ENCODE results near the gene TTC7B.

DNA sequence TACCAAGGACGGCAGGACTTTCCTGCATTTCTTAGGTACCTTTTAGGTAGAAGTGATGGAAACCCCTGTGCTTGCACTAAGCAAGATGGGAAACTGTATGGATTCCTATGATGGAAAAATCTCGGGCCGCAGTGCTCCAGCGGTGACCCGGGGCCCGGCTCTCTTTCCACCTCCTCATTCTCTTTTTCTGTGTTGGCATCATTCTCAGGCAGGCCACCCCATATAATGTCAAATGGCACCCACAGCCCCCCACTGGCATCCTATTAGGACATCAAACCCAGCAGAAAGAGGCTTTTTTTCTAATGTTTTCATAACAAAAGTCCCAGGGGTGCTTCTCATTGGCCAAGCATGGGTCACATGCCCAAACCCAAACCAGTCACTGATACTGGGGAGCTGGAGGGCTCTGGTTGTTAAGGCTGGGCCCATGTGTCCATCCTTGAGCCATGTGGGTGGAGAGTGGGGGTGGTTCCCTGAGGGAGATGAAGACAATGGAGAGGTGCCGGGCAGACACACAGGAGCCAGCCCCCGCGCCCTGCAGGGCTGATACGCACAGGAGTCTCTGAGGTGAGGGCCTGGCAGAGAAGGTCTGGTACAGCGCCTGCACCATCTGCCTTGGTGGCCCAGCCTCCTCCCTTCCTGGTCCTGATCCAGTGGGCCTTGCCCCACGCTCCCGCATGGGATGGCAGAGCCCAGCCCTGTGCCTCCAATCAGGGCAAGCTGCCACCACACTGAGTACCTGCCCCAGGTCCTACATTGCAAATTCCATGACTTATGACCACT lies 277.3 kb downstream of the TTC7B start:
- TF ChIP-seq, protein P1, sequence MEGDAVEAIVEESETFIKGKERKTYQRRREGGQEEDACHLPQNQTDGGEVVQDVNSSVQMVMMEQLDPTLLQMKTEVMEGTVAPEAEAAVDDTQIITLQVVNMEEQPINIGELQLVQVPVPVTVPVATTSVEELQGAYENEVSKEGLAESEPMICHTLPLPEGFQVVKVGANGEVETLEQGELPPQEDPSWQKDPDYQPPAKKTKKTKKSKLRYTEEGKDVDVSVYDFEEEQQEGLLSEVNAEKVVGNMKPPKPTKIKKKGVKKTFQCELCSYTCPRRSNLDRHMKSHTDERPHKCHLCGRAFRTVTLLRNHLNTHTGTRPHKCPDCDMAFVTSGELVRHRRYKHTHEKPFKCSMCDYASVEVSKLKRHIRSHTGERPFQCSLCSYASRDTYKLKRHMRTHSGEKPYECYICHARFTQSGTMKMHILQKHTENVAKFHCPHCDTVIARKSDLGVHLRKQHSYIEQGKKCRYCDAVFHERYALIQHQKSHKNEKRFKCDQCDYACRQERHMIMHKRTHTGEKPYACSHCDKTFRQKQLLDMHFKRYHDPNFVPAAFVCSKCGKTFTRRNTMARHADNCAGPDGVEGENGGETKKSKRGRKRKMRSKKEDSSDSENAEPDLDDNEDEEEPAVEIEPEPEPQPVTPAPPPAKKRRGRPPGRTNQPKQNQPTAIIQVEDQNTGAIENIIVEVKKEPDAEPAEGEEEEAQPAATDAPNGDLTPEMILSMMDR (IDR thresholded peaks at IDR 0.05), result no peak
- TF ChIP-seq POLR2A (IDR thresholded peaks at IDR 0.05), result no peak
- no peak for TF ChIP-seq POLR2AphosphoS5 (IDR thresholded peaks at IDR 0.05)

All from prostate gland (tissue), 2 donors.